Germinal center (tissue), 1 donor: ENCODE measurements around the gene CARS2.
"Not testable (repeated sequence)": the region's sequence is repeated elsewhere in the genome, so short reads cannot be mapped to it uniquely, and the experiment has no call there.

Source experiments
- DNase-seq: peaks from one replicate; pipeline ENCODE4 v3.0.0; 2012; ENCODE audit warnings: mixed read lengths, low spot score

Gene CARS2

GRCh38 chr13:110706570-110707372 is 855 bp upstream of the CARS2 start:
- DNase-seq = no peak

DNA sequence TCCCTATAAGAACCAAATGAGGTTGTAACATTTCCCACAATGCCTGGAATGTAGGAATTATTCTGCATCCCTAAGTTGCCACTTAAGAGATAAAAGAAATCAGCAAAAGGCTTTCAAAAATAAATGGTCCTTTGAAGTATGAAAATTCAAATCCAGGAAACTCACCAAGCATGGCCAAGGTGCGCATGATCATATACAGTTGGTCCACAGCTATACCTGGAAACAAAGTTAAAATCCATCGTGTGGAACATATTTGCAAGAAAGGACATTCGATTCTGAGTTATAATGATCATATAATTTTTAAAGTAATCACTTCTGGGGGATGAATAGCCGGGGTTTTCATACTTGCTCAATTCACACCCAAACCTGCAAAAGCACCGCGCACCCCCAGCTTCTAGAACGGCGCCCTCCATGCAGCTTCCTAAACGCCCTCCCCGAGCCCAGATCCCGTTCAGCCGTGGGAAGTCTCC is 525 bp downstream of the CARS2 start:
- no peak for DNase-seq

DNA sequence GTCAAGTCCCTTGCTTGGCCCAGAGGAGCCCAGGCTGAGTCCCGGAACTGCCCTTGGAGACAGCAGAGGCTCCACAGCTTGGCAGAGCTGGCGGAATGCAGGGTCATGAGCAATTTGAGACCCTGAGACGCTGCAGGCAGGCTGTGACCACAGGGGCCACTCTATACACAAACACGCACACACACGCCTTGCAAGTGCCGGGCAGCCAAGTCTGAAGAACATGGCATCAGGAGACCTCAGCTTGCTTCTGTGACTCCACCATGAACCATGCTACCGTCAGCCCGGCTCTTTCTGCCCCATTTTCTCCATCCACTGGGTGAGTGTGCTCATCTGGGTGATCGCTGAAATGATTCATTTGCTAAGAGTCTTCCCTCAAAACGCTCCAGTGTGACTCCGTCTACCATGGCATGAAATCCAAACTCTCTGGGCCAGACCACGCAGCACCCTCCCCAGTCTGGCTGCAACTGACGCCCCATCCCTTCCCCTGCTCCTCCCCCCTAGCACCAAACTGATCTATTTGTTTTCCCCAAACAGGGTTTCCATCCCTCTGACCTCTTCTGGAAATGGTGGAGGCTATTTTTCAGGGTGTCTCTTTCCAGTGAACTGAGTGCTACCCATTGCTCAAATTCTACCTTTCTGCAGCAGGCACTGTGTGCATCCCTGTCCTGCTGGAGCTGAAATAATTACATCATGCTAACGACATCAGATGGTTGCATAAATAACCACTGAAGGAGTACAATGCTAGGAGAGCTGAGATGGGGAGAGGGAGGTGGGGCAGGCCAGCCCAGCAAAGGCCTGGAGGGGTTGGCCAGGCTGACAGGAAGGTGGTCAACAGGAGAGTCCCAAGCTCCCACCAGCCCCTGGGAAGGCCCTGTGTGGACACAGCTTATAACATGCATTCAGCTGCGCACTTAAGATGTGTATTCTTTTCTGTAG is 3.1 kb downstream of the CARS2 start:
- no peak for DNase-seq

DNA sequence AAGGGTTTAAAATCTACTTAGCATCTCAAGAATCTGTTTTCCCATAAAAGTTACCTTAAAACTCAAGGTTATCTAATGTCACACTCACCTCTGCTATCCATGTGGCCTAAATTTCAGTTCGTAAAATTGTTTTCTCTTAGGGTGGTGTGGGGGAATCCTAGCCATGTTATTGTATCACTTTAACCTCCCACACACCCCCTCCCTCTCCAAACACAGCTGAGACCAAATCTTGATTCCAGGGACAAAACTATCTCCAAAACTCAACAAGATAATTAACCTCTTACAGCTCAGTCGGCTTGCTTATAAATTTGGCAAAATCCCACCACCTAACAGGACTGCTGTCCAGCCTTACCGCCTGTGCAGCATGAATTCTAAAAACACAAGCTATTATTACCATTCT is 3.8 kb downstream of the CARS2 start:
- DNase-seq = no peak

DNA sequence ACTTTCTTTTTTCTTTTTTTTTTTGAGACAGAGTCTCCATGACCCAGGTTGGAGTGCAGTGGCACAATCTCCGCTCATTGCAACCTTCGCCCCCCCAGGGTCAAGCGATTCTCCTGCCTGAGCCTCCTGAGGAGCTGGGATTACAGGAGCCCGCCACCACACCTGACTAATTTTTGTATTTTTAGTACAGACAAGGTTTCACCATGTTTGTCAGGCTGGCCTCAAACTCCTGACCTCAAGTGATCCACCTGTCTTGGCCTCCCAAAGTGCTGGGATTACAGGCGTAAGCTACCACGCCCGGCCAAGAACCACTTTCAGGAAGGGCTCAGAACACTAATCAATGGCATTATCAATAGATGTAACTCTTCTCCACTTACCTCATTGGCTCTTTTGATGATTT is 4.9 kb downstream of the CARS2 start:
- DNase-seq = not testable (repeated sequence)

DNA sequence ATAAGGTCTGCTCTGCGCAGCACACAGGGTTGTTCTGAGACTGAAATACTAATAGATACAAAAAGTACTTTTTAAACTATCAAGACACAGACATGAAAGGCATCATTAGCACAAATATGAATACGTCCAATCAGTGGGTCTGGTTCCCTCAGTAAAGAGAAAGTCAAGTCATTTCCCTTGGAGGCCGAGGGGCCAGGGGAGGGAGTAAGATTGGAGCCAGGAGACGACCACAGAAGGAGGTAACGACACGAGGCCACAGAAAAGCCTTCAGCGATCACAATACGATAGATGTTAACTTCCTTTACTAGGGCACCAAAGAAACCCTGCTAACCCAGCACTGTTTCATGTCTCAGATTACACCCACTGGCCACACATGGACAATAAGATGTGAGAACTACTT is 5.3 kb downstream of the CARS2 start:
- no peak for DNase-seq

DNA sequence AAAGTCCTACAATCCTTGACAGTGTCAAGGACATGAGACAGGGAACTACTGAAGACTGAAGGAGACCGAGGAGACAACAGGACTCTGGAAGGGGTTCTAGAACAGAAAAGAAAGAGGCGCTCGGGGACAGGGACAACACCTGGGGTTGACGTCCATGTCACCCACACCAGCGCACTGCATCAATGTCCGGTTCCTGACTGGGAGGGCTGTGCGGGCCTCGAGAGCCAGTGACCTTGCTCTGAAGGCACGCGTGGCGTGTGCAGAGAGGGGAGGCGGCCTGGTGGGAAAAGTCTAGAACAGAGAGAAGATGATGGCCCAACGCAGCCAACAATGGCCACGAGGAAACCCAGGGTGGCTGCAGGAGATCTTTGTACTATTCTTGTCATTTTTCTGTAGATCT is 5.7 kb downstream of the CARS2 start:
- no peak for DNase-seq

- DNase-seq = no peak
Measured at GRCh38 chr13:110699148-110700145, 6.5 kb downstream of the CARS2 start.

DNA sequence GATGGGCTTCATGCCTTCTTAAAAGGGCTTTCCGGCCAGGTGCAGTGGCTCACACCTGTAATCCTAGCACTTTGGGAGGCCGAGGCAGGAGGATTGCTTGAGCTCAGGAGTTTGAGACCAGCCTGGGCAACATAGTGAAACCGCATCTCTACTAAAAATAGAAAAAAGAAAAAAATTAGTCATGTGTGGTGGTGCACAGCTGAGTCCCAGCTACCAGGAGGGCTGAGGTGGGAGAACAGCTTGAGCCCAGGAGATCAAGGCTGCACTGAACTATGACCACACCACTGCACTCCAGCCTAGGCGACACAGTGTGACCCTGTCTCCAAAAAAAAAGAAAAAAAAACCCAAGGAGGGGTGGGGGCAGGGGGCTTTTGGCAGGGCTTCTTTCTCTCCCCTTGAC is 7.2 kb downstream of the CARS2 start:
- no peak for DNase-seq

GRCh38 chr13:110697842-110698241 is 8.1 kb downstream of the CARS2 start:
- no peak for DNase-seq

GRCh38 chr13:110696776-110697175 is 9.1 kb downstream of the CARS2 start:
- no peak for DNase-seq

- DNase-seq = not testable (repeated sequence)
Measured at GRCh38 chr13:110695774-110696173, 10.1 kb downstream of the CARS2 start.

GRCh38 chr13:110690516-110690915 is 15.4 kb downstream of the CARS2 start:
- DNase-seq = no peak

- no peak for DNase-seq
Measured at GRCh38 chr13:110689711-110690110, 16.2 kb downstream of the CARS2 start.

DNA sequence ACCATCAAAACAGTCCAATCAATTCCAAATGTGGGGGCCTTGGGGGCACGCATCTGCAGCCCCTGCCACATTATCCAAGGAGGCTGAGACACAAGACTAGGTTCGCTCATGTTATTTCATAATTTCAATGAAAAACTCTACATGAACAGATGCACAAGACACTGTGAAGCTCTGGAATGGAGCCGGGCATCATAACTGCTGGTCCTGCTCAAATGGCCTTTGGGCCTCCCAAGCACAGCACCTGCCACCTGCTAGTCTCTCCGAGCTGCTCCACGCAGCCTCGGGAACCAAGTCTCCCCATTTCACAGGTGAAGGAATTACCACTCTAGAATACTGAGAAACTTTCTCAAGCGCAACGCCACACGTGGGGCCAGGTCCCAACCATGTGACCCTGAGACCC is 16.9 kb downstream of the CARS2 start:
- no peak for DNase-seq

GRCh38 chr13:110687736-110688135 is 18.2 kb downstream of the CARS2 start:
- no peak for DNase-seq

DNA sequence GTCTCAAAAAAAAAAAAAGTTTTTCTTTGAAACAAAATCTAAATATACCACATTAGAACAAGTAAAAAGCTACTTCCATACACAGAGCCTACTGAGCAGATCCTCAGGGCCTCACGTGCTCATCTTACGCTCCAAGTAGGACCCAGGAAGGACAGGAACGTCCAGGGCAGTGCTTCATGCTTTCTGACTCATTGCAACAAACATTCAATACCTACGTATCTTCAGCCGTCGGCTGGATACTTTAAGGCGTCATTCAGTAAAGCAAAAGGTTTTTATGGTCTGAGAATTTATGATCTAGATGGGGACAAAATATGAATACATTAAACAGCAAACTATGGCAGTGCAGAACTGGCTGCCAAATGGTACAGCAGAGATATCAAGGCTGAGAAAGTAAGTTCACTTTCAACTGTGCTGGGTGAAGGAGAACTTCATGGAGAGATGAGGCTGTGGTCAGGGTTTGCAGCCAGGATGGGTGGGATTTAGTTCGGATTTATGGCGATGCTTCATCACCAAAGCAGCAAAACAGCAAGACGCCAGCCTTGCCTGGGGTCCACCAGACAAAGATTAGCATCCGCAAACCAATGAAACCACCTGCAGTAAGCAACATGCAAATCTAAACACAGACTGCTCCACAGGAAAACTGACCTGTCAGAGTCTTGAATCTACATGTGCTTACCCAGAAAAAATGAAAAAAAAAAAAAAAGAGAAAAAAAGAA is 20.5 kb downstream of the CARS2 start:
- DNase-seq = no peak

- DNase-seq = no peak
Measured at GRCh38 chr13:110684388-110685056, 21.4 kb downstream of the CARS2 start.

GRCh38 chr13:110683921-110684320 is 22.0 kb downstream of the CARS2 start:
- no peak for DNase-seq

- DNase-seq = no peak
Measured at GRCh38 chr13:110683203-110683883, 22.6 kb downstream of the CARS2 start.
